Measurements from ENCODE around the gene AGPS.

DNA sequence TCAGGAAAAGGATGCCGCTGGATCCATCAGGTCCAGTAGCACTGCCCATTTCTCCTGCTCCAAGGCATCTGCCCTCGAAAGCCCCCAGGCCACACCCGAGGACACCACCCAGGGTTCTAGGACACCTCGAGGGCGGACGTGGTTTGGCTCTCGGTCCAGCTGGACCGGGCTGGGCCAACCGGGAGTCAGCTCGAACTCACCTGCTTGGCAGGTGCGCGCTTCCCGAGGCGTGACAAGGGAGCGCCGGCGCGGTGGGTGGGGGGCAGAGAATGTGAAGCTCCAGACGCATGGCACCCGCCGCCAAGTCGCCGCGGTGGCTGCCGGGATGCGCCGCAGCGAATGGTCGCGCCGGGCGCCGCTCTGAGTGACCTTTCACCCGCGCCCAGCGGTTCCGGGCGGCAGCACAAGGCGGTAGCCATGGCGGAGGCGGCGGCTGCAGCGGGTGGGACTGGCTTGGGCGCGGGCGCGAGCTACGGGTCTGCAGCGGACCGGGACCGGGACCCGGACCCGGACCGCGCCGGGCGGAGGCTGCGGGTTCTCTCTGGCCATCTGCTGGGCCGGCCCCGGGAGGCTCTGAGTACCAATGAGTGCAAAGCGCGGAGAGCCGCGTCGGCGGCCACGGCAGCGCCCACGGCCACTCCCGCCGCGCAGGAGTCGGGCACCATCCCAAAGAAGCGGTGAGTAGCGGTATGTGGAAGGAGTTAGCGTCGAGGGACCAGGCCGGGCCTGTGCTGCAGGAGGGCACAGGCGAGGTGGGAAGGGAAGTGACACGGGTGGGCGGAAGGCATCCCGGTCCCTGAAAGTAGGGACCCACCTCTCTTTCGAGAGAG, at the start of gene AGPS:
- TF ChIP-seq POLR2AphosphoS5 (IDR thresholded peaks at IDR 0.05; ENCODE audit: borderline replicate concordance, low read depth, low read length) (peak; percentile 75), EZH2 (IDR thresholded peaks at IDR 0.05) (no peak)
